Measurements from ENCODE around the gene EXOC6B. TPM values are rescaled to one million over a fixed set of nuclear protein-coding genes. Genes with fewer than 3 reads are reported as not detected.

Gene EXOC6B
- total RNA-seq, 2 donors from 2014 or later, result 51.3 to 68.9 TPM

DNA sequence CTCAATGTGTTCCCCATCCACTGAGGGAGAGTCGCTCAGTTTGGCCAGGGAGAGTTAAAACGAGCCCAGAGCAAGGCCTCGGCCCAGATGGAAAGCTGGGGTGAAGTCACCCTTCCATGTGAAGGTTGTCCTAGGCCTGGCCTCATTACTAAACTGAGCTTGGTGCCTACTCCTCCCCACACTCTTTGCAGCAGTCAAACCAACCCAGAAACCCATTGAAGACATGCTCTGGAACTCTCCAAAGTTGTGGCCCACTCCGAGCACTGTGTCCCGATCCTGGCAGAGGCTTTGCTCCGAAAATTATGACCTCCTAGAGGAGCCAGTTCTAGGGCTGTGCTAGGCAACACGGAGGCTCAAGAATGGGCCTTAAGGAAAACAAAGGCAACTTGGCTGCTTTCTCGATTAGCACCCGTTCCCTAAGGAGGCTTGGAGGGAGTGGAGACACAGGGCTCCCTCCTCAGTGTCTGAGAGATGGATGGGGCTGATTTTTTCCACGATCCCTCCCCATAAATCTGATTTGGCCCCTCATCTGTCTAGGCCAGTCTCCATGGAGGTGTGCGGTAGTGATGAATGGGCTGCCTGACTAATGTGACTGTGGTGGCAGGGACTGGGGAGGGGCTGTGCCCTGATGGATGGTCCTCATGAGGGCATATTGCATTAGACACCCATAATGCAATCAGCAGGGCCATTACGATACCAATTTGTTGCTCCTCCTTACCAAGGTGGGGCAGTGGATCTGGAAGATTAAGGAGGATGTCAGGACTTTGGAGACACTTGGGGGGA is 666.4 kb downstream of the EXOC6B start:
- H3K36me3 Mint-ChIP-seq (ENCODE audit: low read depth), result no peaks in the 10 kb centered on the region
- DNase-seq, result peak; percentile 22

DNA sequence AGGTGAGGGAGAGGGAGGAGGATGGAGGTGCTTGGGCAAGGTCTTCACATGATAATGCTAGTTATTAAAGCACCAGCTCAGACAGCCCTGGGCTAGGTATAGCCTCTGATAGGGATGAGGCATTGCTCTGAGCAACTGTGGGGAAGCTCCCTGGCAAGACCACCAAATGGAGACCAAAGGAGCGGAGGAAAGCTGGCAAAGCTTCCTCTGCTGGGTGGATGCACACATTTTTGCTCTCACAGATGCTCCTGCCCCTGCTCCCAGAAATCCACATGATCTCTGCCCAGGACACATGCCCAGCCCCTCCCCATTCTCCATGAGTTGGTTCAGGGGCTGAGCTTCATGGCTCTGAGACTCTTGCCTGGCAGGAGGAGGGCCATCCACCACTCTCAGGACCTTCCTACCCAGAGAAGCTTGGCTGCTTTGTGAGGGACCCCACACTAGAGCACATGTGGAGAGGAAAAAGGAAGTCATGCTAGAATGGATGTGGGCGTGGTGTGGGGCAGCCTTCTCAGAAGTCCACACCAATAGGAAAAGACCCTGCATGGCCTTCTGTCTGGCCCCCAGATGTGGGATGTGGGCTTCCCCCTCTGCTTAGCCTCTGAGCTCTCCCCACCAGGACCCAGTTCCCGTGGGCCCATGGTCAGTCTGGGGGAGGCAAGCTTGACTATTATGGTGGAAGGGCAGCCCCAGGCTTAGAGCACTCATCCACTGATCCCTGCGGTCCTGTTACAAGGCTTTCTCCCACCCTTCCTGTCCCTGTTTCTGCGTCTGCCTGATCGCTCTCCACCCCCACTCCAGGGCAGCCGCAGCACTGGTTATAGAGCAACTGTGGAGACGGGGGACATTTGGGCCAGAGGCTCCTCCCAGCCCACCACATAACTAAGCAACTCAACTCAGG is 667.7 kb downstream of the EXOC6B start:
- Histone ChIP-seq H3K36me3 (ENCODE audit: control insufficient read depth, insufficient read depth, low read length) (no peaks in the 10 kb centered on the region), H3K9ac (ENCODE audit: extremely low read depth, low read length, poor library complexity, severe bottlenecking) (no peak overlapping the region), H3K4me3 (ENCODE audit: low read length) (no peak overlapping the region), H3K9me3 (ENCODE audit: control insufficient read depth, low read length) (no peaks in the 10 kb centered on the region), H3K27ac (ENCODE audit: low read depth, low read length) (no peak overlapping the region), H3K4me1 (ENCODE audit: control insufficient read depth, insufficient read depth, low read length) (no peaks in the 10 kb centered on the region), H3K27me3 (ENCODE audit: control insufficient read depth, insufficient read depth, low read length, poor library complexity, severe bottlenecking) (peaks cover 6% of the 10 kb centered on the region)
- WGBS, 2 experiments (ENCODE audit: insufficient coverage in 1 of 2, insufficient read length in 1 of 2), result 93 to 100% methylated on average over 1 to 8 of the region's 8 CpGs
- TF ChIP-seq, protein P1, sequence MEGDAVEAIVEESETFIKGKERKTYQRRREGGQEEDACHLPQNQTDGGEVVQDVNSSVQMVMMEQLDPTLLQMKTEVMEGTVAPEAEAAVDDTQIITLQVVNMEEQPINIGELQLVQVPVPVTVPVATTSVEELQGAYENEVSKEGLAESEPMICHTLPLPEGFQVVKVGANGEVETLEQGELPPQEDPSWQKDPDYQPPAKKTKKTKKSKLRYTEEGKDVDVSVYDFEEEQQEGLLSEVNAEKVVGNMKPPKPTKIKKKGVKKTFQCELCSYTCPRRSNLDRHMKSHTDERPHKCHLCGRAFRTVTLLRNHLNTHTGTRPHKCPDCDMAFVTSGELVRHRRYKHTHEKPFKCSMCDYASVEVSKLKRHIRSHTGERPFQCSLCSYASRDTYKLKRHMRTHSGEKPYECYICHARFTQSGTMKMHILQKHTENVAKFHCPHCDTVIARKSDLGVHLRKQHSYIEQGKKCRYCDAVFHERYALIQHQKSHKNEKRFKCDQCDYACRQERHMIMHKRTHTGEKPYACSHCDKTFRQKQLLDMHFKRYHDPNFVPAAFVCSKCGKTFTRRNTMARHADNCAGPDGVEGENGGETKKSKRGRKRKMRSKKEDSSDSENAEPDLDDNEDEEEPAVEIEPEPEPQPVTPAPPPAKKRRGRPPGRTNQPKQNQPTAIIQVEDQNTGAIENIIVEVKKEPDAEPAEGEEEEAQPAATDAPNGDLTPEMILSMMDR (conservative IDR thresholded peaks at IDR 0.05), result no peak
- peak; percentile 41 for DNase-seq
- Mint-ChIP-seq H3K4me1 (no peaks in the 10 kb centered on the region), H3K36me3 (ENCODE audit: low read depth) (no peaks in the 10 kb centered on the region), H3K27ac (no peak overlapping the region), H3K27me3 (ENCODE audit: insufficient read depth) (peaks cover 22% of the 10 kb centered on the region), H3K9me3 (no peaks in the 10 kb centered on the region), H3K4me3 (no peak overlapping the region)

More for the DNA sequence above, 666.4 kb downstream of the EXOC6B start:
- Histone ChIP-seq H3K9me3 (ENCODE audit: control insufficient read depth, low read length) (no peaks in the 10 kb centered on the region), H3K4me1 (ENCODE audit: control insufficient read depth, insufficient read depth, low read length) (no peaks in the 10 kb centered on the region), H3K4me3 (ENCODE audit: low read length) (no peak overlapping the region), H3K36me3 (ENCODE audit: control insufficient read depth, insufficient read depth, low read length) (no peaks in the 10 kb centered on the region), H3K27ac (ENCODE audit: low read depth, low read length) (no peak overlapping the region), H3K27me3 (ENCODE audit: control insufficient read depth, insufficient read depth, low read length, poor library complexity, severe bottlenecking) (peaks cover 6% of the 10 kb centered on the region), H3K9ac (ENCODE audit: extremely low read depth, low read length, poor library complexity, severe bottlenecking) (no peak overlapping the region)
- Mint-ChIP-seq H3K27ac (no peak overlapping the region), H3K4me3 (no peak overlapping the region), H3K27me3 (ENCODE audit: insufficient read depth) (peaks cover 13% of the 10 kb centered on the region), H3K4me1 (no peaks in the 10 kb centered on the region), H3K9me3 (no peaks in the 10 kb centered on the region)
- TF ChIP-seq, protein P1 (conservative IDR thresholded peaks at IDR 0.05), result no peak
- 91 to 97% methylated on average over 6 to 12 of the region's 12 CpGs for WGBS, 2 experiments (ENCODE audit: insufficient coverage in 1 of 2, insufficient read length in 1 of 2)

DNA sequence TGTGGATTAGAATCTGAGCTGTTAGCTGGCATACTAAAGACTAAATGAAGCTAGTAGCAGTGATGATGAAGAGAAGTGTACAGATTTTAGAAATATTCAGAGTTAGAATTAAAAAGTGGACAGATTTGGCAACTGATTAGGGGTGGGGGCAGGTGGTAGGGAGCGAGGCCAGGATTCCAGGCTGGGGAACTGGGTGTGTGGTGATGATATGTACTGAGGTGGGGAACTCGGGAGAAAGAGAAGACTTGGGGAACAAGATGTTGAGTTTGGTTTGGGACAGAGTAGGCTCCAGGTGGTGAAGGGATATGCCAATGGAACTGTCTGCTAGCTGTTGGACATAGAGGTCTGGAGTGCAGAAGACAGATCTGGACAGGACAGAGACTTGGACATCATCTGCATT is 669.0 kb downstream of the EXOC6B start:
- Histone ChIP-seq H3K9ac (ENCODE audit: extremely low read depth, low read length, poor library complexity, severe bottlenecking) (no peak overlapping the region), H3K9me3 (ENCODE audit: control insufficient read depth, low read length) (no peaks in the 10 kb centered on the region), H3K27me3 (ENCODE audit: control insufficient read depth, insufficient read depth, low read length, poor library complexity, severe bottlenecking) (peaks cover 10% of the 10 kb centered on the region), H3K27ac (ENCODE audit: low read depth, low read length) (no peak overlapping the region), H3K36me3 (ENCODE audit: control insufficient read depth, insufficient read depth, low read length) (no peaks in the 10 kb centered on the region), H3K4me1 (ENCODE audit: control insufficient read depth, insufficient read depth, low read length) (no peaks in the 10 kb centered on the region), H3K4me3 (ENCODE audit: low read length) (no peak overlapping the region)
- no peaks in the 10 kb centered on the region for H3K36me3 Mint-ChIP-seq (ENCODE audit: low read depth)
- no peaks in the 10 kb centered on the region for H3K9me3 Mint-ChIP-seq
- H3K27me3 Mint-ChIP-seq (ENCODE audit: insufficient read depth), result peaks cover 32% of the 10 kb centered on the region
- TF ChIP-seq, protein P1 (conservative IDR thresholded peaks at IDR 0.05), result no peak
- no peak overlapping the region for H3K27ac Mint-ChIP-seq
- 83 to 93% methylated on average over 2 of the region's 2 CpGs for WGBS, 2 experiments (ENCODE audit: insufficient coverage in 1 of 2, insufficient read length in 1 of 2)
- H3K4me3 Mint-ChIP-seq, result no peak overlapping the region
- DNase-seq, result no peak
- no peaks in the 10 kb centered on the region for H3K4me1 Mint-ChIP-seq
